Skeletal muscle tissue (tissue), 4 donors: ENCODE data around the gene FCHSD2. TPM values are rescaled to one million over a fixed set of nuclear protein-coding genes. Genes with fewer than 3 reads are reported as not detected.
A peak's percentile ranks its signal among the peaks of the same experiment; 100 is the strongest.

ENCODE experiments used
- H3K27ac ChIP-seq: one replicate; pipeline ENCODE4 v1.7.0; 2013; ENCODE audit warnings: mild to moderate bottlenecking, low read depth, low read length, inconsistent platforms
- H3K27me3 ChIP-seq, 3 donors: one replicate each; pipeline ENCODE4 v1.7.0; 2013; ENCODE audit warnings: low read length in 3 of 3; ENCODE audit not compliant: control insufficient read depth in 3 of 3, insufficient read depth in 3 of 3
- H3K36me3 ChIP-seq, 3 donors: one replicate each; pipeline ENCODE4 v1.7.0; 2013; ENCODE audit warnings: low read length in 3 of 3; ENCODE audit not compliant: control insufficient read depth in 3 of 3, insufficient read depth in 3 of 3
- H3K4me1 ChIP-seq, 3 donors: one replicate each; pipeline ENCODE4 v1.7.0; 2013; ENCODE audit warnings: low read length in 3 of 3, mild to moderate bottlenecking in 3 of 3; ENCODE audit not compliant: control insufficient read depth in 3 of 3, insufficient read depth in 3 of 3
- H3K4me3 ChIP-seq, 3 donors: one replicate each; pipeline ENCODE4 v1.7.0; 2013; ENCODE audit warnings: low read length in 3 of 3
- H3K9ac ChIP-seq, 3 donors: one replicate each; pipeline ENCODE4 v1.7.0; 2013; ENCODE audit warnings: low read length in 3 of 3, mild to moderate bottlenecking in 3 of 3, moderate library complexity in 2 of 3, low read depth in 1 of 3
- H3K9me3 ChIP-seq, 3 donors: one replicate each; pipeline ENCODE4 v1.7.0; 2013; ENCODE audit warnings: low read length in 3 of 3; ENCODE audit not compliant: control insufficient read depth in 3 of 3
- total RNA-seq: library from RNA; depleted of rRNA; stranded (reverse); fragments of >200 nt; gene quantifications from one replicate; pipeline ENCODE4 v1.2.3, GENCODE V29; 2014
- donor health status: Osteomylitis.

Gene FCHSD2
- total RNA-seq, 1 donor from 2014 or later: 19.8 TPM

DNA sequence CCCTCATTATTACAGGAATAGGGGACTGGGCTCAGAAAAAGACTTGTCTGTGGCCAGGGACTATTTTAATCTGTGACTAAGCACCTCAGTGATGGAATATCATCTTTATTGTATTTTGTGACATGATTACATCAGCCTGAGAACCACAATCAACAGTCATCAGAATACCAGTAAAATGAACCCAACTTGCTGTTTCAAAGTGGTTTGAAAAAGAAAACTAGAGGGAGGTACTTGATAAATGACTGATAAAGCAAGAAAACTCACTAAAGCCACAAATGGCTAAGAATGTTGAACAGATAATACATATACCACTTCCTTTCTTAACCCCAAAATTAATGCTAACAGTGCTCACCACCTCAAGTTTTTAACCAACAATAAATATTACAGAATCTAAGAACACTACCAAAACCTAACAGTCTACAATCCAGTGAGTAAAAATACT is 172.2 kb downstream of the FCHSD2 start:
- no peak overlapping the region for H3K4me3 ChIP-seq
- peaks cover 0 to 9% (median 0%) of the 10 kb centered on the region in 3 donors for H3K4me1 ChIP-seq
- no peak overlapping the region for H3K9ac ChIP-seq
- no peaks in the 10 kb centered on the region for H3K9me3 ChIP-seq
- no peak overlapping the region for H3K27ac ChIP-seq
- no peaks in the 10 kb centered on the region for H3K36me3 ChIP-seq
- no peaks in the 10 kb centered on the region for H3K27me3 ChIP-seq

DNA sequence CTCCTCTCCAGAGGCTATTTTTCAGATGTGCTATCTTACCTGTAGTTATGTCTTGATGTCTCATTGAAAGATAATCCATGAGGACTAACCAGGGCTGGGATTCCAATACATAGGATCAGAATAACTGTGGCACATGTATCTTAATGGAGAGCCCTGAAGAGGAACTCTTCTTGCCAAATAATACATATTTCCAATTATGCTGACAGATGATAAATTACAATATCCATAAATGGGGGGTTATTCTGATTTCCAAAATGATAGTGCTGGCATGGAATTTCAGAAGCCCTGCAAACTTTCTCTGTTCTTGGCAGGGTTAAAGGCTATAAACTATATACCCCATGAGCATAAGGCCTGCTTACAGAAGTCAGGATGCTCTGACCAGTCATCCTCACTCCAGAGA is 173.7 kb downstream of the FCHSD2 start:
- Histone ChIP-seq H3K27me3 (no peaks in the 10 kb centered on the region), H3K4me1 (peaks cover 0 to 9% (median 0%) of the 10 kb centered on the region in 3 donors), H3K27ac (no peak overlapping the region), H3K4me3 (no peak overlapping the region), H3K36me3 (no peaks in the 10 kb centered on the region), H3K9me3 (no peaks in the 10 kb centered on the region), H3K9ac (no peak overlapping the region)

DNA sequence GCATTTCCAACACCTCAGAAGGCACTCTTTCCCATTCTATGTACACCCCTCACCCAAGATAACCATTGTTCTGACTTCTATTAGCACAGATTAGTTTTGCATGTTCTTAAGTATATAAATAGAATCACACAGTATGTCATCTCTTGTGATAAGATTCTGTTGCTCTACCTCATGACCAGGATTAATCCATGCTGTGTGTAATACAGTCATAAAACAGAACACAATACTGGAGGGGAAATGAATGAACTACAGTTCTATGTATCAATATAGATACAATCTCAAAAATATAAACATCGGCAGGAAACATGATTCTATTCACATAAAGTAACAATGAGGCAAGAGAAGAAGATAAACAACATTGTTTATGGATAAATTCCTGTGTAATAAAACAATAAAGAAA is 176.4 kb downstream of the FCHSD2 start:
- Histone ChIP-seq H3K9ac (no peak overlapping the region), H3K27ac (no peak overlapping the region), H3K27me3 (no peaks in the 10 kb centered on the region), H3K4me3 (no peak overlapping the region), H3K4me1 (peaks cover 0 to 6% (median 1%) of the 10 kb centered on the region in 3 donors), H3K9me3 (no peaks in the 10 kb centered on the region), H3K36me3 (no peaks in the 10 kb centered on the region)

DNA sequence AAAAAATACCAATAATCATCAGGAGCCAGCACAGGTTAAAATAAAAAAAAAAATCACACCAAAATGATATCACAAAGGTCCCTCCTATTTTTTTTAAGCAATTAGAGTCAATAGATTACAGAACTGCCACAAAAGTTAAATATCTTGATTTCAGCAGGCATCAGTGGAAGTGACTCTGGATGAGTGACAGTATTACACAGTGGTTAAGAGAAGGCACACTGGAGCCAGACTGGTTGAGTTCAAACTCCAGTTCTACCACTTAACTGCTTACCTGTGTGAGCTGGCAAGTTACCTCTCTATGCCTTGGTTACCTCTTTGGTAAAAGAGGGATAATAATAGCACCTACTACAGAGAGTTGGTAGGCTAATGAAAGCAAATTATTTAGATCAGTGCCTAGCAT is 179.4 kb downstream of the FCHSD2 start:
- Histone ChIP-seq H3K4me3 (no peak overlapping the region), H3K4me1 (peaks cover 7 to 10% (median 9%) of the 10 kb centered on the region in 3 donors), H3K9ac (no peak overlapping the region)

DNA sequence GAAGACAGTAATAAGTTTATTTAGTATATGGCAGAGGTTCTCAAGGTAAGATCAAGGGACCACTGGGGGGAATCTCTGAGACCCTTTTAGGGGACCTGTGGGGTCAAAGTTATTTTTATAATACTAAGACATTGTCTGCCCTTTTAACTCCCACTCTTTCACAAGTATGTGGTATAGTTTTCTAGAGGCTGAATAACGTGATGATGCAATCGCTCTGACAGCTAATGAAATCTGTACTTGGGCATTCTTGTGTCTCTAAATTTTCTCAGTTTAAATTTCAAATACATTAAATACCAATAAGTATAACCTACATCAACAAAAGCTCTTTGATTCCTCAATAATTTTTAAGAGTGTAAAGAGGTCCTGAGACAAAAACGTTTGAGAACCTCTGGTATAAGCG is 180.0 kb downstream of the FCHSD2 start:
- Histone ChIP-seq H3K36me3 (no peaks in the 10 kb centered on the region), H3K9ac (no peak overlapping the region), H3K27ac (no peak overlapping the region)

More for the DNA sequence above, 179.4 kb downstream of the FCHSD2 start:
- Histone ChIP-seq H3K36me3 (no peaks in the 10 kb centered on the region), H3K27me3 (no peaks in the 10 kb centered on the region), H3K9me3 (no peaks in the 10 kb centered on the region), H3K27ac (no peak overlapping the region)

DNA sequence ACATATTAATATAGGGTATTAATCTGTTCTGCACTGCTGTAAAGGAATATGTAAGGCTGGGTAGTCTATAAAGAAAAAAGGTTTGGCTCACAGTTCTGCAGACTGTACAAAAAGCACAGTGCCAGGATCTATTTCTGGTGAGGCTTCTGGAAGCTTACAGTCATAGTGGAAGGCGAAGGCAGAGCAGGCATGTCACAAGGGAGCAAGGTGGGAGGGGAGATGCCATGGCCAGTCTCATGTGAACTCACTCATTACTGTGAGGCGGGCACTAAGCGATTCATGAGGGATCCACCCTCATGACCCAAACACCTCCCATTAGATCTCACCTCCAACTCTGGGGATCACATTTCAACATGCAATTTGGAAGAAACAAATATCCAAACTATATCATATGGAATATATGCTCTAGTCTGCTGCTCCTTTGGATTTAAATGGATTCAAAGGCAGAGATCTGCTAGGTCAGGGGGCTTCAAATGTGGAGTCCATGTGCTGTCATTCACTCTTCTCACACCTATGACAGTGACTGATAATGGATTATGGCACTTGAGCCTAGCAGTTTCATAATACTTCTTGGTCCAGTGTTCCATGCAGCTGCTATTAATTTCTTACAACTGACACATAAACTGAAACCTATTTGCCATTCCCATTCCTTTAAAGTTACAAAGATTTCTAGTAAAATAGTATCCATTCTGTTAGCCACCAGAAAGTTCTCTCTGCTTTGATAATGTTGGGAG is 182.0 kb downstream of the FCHSD2 start:
- no peak overlapping the region for H3K9ac ChIP-seq
- H3K4me3 ChIP-seq: peak overlapping the region in 1 of 3 donors; percentile 16
- peaks cover 9 to 12% (median 11%) of the 10 kb centered on the region in 3 donors for H3K4me1 ChIP-seq
- no peaks in the 10 kb centered on the region for H3K36me3 ChIP-seq
- H3K27me3 ChIP-seq: no peaks in the 10 kb centered on the region
- peak overlapping the region; percentile 9 for H3K27ac ChIP-seq
- H3K9me3 ChIP-seq: no peaks in the 10 kb centered on the region

More for the DNA sequence above, 180.0 kb downstream of the FCHSD2 start:
- H3K27me3 ChIP-seq: no peaks in the 10 kb centered on the region
- no peaks in the 10 kb centered on the region for H3K9me3 ChIP-seq
- no peak overlapping the region for H3K4me3 ChIP-seq
- peaks cover 7 to 10% (median 9%) of the 10 kb centered on the region in 3 donors for H3K4me1 ChIP-seq

DNA sequence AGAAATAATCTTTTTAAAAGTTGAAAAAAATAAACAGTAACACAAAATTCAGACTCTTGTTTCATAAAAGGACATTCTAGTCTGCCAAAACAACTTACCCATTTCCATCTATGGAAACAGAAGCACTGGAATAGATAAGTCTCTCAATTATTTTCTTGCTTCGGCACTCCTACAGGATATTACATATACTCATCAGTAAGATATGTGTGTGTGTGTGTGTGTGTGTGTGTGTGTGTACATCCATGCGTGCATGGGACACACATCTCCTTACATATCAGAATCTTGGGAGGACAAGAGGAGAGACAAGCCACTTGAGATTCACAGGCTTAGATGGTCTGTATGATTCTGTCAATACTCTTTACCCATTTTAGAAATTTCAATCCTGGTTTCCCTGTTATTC is 183.3 kb downstream of the FCHSD2 start:
- H3K27ac ChIP-seq: no peak overlapping the region
- no peak overlapping the region for H3K4me3 ChIP-seq
- no peak overlapping the region for H3K9ac ChIP-seq
- H3K9me3 ChIP-seq: no peaks in the 10 kb centered on the region
- H3K4me1 ChIP-seq: peaks cover 12 to 17% (median 15%) of the 10 kb centered on the region in 3 donors
- no peaks in the 10 kb centered on the region for H3K36me3 ChIP-seq
- H3K27me3 ChIP-seq: no peaks in the 10 kb centered on the region

DNA sequence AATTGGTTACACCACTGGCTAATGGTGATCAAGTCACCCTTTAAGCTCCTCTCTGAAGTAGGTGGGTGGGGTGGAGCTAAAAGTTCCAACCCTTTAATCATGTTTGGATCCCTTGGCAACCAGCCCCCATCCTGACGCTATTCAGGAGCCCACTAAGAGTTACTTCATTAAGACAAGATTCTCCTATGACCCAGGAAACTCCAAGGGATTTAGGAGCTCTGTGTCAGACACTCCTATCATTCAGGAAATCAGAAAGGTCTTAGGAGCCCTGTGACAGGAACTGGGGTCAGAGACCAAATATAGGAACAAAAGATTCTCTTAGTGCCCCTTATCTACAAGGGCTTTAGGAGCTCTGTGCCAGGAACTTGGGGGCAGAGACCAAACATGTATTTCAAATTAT is 186.7 kb downstream of the FCHSD2 start:
- H3K9ac ChIP-seq: no peak overlapping the region
- no peaks in the 10 kb centered on the region for H3K9me3 ChIP-seq
- H3K27me3 ChIP-seq: no peaks in the 10 kb centered on the region
- H3K36me3 ChIP-seq: no peaks in the 10 kb centered on the region
- no peak overlapping the region for H3K27ac ChIP-seq
- no peak overlapping the region for H3K4me3 ChIP-seq
- H3K4me1 ChIP-seq: peaks cover 11 to 14% (median 14%) of the 10 kb centered on the region in 3 donors

DNA sequence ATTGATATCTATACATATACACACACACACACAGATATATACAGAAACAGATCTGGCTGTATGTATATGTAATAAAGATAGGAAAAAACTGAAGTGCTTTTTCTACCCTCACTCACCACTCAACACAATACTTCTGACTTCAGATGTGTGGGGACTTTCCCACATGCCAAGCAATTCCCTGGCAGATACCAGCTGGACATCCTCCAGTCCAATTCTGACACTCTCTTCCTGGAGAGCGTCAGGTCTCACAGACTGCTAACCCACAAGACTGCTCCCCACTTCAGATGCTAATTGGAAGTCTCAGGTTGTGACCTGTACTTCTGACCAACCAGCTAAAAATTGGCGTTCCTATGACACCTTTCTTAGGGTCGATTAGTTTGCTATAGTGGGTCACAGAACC is 187.3 kb downstream of the FCHSD2 start:
- Histone ChIP-seq H3K9me3 (no peaks in the 10 kb centered on the region), H3K36me3 (no peaks in the 10 kb centered on the region), H3K4me3 (no peak overlapping the region), H3K27ac (no peak overlapping the region), H3K9ac (no peak overlapping the region), H3K4me1 (peaks cover 5 to 10% (median 8%) of the 10 kb centered on the region in 3 donors), H3K27me3 (no peaks in the 10 kb centered on the region)

DNA sequence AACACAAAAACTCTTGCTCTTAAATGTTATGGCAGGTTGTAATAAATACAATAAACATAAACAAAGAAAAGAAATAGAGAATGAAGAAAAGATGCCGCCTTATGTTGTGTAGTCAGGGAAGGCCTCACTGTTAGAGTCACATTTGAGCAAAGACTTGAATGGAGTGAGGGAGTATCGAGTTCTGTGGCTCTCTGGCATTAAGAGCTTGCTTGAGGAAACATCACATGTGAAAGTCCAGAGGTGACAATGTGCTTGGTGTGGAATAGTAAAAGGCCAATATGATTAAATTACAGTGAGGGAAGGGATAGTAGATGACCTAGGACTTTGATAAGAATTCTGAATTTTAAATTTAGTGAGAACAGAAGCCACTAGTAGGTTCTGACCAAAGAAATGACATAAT is 188.5 kb downstream of the FCHSD2 start:
- no peaks in the 10 kb centered on the region for H3K36me3 ChIP-seq

More for the DNA sequence above, 188.5 kb downstream of the FCHSD2 start:
- H3K9ac ChIP-seq: no peak overlapping the region
- H3K27me3 ChIP-seq: no peaks in the 10 kb centered on the region
- H3K27ac ChIP-seq: no peak overlapping the region
- H3K4me3 ChIP-seq: no peak overlapping the region
- no peaks in the 10 kb centered on the region for H3K9me3 ChIP-seq
- H3K4me1 ChIP-seq: peaks cover 2 to 9% (median 8%) of the 10 kb centered on the region in 3 donors
